ENCODE measurements around the gene NTNG2.

Gene NTNG2

DNA sequence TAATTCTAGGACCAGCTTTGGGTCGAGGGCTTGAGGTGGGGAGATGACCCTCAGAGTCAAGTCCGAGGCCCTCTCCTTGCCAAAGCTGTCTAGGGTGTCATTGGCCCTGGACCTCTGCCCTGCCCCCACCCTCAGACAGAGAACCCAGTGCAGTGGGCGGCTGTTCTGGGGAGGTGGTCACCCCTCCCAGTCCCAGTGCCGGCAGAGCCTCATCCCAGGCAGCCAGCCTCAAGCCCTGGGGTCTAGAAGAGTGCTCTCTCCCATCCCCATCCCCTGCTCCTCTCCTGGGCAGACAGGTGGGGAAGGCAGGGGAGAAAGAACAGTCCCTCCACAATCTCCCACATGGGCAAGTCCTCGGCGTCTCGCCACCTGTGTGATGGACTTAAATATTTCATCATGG lies 7.0 kb downstream of the NTNG2 start:
- no peak overlapping the region for H3K4me3 ChIP-seq (replicated peaks; ENCODE audit: low read depth, low read length)
- TF ChIP-seq, protein P1, sequence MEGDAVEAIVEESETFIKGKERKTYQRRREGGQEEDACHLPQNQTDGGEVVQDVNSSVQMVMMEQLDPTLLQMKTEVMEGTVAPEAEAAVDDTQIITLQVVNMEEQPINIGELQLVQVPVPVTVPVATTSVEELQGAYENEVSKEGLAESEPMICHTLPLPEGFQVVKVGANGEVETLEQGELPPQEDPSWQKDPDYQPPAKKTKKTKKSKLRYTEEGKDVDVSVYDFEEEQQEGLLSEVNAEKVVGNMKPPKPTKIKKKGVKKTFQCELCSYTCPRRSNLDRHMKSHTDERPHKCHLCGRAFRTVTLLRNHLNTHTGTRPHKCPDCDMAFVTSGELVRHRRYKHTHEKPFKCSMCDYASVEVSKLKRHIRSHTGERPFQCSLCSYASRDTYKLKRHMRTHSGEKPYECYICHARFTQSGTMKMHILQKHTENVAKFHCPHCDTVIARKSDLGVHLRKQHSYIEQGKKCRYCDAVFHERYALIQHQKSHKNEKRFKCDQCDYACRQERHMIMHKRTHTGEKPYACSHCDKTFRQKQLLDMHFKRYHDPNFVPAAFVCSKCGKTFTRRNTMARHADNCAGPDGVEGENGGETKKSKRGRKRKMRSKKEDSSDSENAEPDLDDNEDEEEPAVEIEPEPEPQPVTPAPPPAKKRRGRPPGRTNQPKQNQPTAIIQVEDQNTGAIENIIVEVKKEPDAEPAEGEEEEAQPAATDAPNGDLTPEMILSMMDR (IDR thresholded peaks at IDR 0.05; ENCODE audit: low read depth, low read length, missing control alignments): no peak
- no peak for DNase-seq (ENCODE audit: extremely low read depth, low read depth)

DNA sequence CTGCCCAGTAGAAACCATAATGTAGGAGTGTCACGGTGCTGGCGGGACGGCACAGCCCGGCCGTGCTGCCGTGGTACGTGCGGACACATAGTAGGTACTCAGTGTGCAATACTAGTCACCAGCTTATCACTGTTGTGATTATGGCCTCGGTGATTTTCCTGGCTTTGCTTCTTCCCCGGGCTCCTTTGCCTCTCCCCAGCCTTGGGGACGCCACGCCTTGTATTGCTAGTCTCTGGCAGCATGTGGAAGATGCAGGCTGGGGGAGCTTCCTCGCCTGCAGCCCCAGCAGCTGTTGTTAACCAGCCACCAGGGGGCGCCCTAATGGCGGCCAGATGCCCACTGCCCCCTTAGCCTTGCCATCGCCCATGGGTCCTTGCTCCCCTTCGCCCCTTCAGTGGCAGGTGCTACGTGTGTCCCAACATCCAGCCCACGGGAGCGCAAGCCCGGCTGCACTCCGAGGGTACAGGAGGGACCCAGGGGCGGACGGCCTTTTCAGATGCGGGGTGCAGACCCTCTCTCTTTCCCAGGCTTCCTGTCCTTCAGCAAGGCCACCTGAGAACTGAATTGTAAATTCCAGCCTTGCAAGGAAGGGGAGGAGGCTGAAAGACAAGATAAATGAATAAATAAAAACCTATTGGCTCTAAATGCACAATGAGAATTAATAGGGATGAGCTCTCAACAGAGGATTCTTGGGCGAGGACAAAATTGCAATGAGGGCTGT lies 8.0 kb downstream of the NTNG2 start:
- no peak overlapping the region for H3K4me3 ChIP-seq (replicated peaks; ENCODE audit: low read depth, low read length)
- TF ChIP-seq, protein P1 (IDR thresholded peaks at IDR 0.05; ENCODE audit: low read depth, low read length, missing control alignments): peak; percentile 90
- DNase-seq (ENCODE audit: extremely low read depth, low read depth): peak; percentile 26

DNA sequence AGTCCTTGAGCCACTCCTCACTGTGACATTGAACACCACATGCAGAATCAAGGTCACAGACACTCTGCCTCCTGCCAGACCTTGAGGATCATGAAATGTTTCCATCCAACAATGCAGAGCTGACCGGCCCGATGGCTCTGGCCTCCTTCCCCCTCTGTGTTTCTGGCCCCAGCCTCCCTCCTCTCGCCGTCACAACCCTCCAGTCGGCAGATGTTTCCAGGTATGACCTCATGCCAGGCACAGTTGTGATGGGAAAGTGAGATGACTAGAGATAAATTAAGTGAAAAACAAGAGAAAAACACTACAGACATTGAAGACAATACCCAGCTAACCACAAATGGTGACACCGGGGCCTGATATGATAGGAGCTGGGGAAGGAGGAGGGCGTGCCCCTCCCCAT lies 9.8 kb downstream of the NTNG2 start:
- H3K4me3 ChIP-seq (replicated peaks; ENCODE audit: low read depth, low read length): no peak overlapping the region
- DNase-seq (ENCODE audit: extremely low read depth, low read depth): no peak
- TF ChIP-seq, protein P1 (IDR thresholded peaks at IDR 0.05; ENCODE audit: low read depth, low read length, missing control alignments): no peak

DNA sequence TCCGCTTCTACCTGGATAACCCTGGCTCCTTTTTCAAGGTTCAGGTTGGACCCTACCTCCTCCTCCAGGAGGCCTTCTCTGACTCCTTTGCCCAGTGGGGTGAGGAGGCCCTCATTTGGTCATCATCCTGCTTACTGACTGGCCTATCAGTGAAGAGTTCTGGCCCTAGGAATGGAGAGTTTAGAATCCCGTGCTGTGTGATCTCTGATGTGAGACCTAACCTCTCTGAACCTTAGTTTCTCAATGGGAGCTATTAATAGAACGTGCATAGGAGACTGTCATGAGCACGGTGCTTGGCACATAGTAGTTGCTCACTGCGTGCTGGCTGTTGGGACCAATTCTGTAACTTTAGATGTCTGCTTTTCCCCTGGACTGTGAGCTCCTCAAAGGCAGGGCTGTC lies 10.3 kb downstream of the NTNG2 start:
- TF ChIP-seq, protein P1 (IDR thresholded peaks at IDR 0.05; ENCODE audit: low read depth, low read length, missing control alignments): no peak
- H3K4me3 ChIP-seq (replicated peaks; ENCODE audit: low read depth, low read length): no peak overlapping the region
- no peak for DNase-seq (ENCODE audit: extremely low read depth, low read depth)

DNA sequence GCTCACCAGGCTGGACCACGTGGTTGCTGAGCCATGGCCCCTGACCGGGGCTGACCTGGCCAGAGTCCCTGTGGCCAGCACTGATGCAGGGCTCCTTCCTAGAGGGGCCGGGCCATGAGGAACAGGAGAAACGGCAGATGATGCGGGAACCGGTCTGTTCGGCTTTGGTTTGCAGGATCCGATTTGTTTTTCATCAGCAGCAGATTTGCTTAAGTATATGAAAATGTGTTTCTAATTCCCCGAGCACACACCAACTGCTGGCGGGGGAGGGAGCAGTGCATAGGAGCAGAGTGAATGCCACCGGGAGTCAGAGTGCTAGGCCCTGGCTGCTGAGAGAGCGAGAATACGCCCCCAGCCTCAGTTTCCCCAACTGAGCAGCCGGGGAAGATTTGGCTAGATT lies 13.6 kb downstream of the NTNG2 start:
- H3K4me3 ChIP-seq (replicated peaks; ENCODE audit: low read depth, low read length): no peak overlapping the region
- peak; percentile 12 for DNase-seq (ENCODE audit: extremely low read depth, low read depth)
- TF ChIP-seq, protein P1 (IDR thresholded peaks at IDR 0.05; ENCODE audit: low read depth, low read length, missing control alignments): no peak

DNA sequence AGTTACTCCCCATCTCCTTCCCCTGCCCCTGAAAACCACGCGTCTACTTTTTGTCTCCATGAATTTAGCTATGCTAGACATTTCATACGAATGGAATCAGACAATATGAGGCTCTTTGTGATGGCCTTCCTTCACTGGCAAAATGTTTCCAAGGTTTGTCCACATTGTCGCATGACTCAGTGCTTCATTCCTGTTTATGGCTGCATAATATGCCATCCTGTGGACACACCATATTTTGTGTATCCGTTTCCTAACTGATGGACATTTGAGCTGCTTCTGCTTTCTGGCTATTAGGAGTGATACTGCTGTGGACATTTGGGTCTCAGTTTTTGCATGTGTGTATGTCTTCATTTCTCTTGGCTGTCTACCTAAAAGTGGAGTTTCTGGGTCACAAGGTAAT lies 14.5 kb downstream of the NTNG2 start:
- DNase-seq (ENCODE audit: extremely low read depth, low read depth): no peak
- TF ChIP-seq, protein P1 (IDR thresholded peaks at IDR 0.05; ENCODE audit: low read depth, low read length, missing control alignments): no peak
- H3K4me3 ChIP-seq (replicated peaks; ENCODE audit: low read depth, low read length): no peak overlapping the region
